ENCODE data around the gene HYPK. TPM values are rescaled to one million over a fixed set of nuclear protein-coding genes. Genes with fewer than 3 reads are reported as not detected.
A peak's percentile ranks its signal among the peaks of the same experiment; 100 is the strongest.

Gene HYPK
- total and polyA plus RNA-seq, 7 donors: 3.6 to 22.8 (median 13.8) TPM

DNA sequence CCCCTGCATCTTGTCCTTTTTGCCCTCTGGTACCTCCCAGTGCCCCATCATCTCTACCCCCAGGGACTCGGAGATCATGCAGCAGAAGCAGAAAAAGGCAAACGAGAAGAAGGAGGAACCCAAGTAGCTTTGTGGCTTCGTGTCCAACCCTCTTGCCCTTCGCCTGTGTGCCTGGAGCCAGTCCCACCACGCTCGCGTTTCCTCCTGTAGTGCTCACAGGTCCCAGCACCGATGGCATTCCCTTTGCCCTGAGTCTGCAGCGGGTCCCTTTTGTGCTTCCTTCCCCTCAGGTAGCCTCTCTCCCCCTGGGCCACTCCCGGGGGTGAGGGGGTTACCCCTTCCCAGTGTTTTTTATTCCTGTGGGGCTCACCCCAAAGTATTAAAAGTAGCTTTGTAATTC lies 6.8 kb upstream of the HYPK start:
- Histone ChIP-seq H3K36me3 (peaks cover 0 to 45% (median 14%) of the 10 kb centered on the region in 4 donors), H3K4me1 (peaks cover 4 to 58% (median 28%) of the 10 kb centered on the region in 4 donors)
- DNase-seq: no peak

GRCh38 chr15:43794269-43795037 lies 5.9 kb upstream of the HYPK start:
- Histone ChIP-seq H3K4me1 (peaks cover 4 to 59% (median 30%) of the 10 kb centered on the region in 4 donors), H3K9me3 (no peaks in the 10 kb centered on the region), H3K36me3 (peaks cover 0 to 53% (median 16%) of the 10 kb centered on the region in 4 donors), H3K4me3 (no peak overlapping the region), H3K27ac (peak overlapping the region in 2 of 4 donors; percentile 4 to 98), H3K27me3 (no peaks in the 10 kb centered on the region)
- TF ChIP-seq EP300 (IDR thresholded peaks at IDR 0.05): no peak
- 83 to 86% methylated on average over 9 of the region's 9 CpGs for WGBS, 2 donors
- intact Hi-C loops (cut with DNase I): no loop called here
- DNase-seq: no peak

More for the DNA sequence above, 6.8 kb upstream of the HYPK start:
- Histone ChIP-seq H3K27ac (peak overlapping the region; percentile 94 to 99 (median 96)), H3K9me3 (no peaks in the 10 kb centered on the region), H3K27me3 (no peaks in the 10 kb centered on the region), H3K4me3 (peak overlapping the region; percentile 71 to 91 (median 88))
- TF ChIP-seq POLR2AphosphoS5 (IDR thresholded peaks at IDR 0.05) (no peak), POLR2A (IDR thresholded peaks at IDR 0.05) (no peak), EP300 (IDR thresholded peaks at IDR 0.05) (no peak), CTCF (IDR thresholded peaks at IDR 0.05) (no peak)
- WGBS, 2 donors: 75 to 82% methylated on average over 10 of the region's 10 CpGs
- intact Hi-C loops (cut with DNase I): loop anchor here (2.0 kb wide), 1 partner anchor 31 kb away; the partner anchor contains the start of gene MFAP1

DNA sequence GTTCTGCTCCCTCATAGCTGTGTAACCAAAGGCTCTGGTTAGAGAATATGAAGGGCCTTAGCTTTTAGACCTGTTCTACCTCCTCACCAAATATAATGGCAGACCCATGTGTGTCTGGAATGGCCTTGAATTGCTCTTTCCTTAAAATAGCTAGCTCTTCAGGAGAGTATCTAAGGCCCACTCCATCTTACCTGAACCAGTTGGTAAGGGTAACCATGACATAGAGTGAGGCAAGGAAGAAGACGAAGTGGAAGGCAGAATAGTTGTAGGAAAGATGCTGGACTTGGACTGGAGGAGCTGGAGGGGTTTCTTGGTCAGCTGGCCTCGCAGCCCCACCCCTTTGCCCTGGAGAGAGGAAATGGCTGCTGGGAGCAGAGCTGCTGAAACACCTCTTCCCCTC lies 5.2 kb upstream of the HYPK start:
- H3K4me1 ChIP-seq: peaks cover 4 to 66% (median 37%) of the 10 kb centered on the region in 4 donors
- 85 to 92% methylated on average over 2 of the region's 2 CpGs for WGBS, 2 donors
- H3K36me3 ChIP-seq: peaks cover 0 to 57% (median 18%) of the 10 kb centered on the region in 4 donors
- peak overlapping the region in 2 of 4 donors; percentile 4 to 98 for H3K27ac ChIP-seq
- no peak for DNase-seq
- intact Hi-C loops (cut with DNase I): no loop called here
- TF ChIP-seq EP300 (IDR thresholded peaks at IDR 0.05) (no peak), POLR2A (IDR thresholded peaks at IDR 0.05) (no peak), CTCF (IDR thresholded peaks at IDR 0.05) (no peak), POLR2AphosphoS5 (IDR thresholded peaks at IDR 0.05) (no peak)
- H3K27me3 ChIP-seq: no peaks in the 10 kb centered on the region
- H3K4me3 ChIP-seq: no peak overlapping the region
- H3K9me3 ChIP-seq: no peaks in the 10 kb centered on the region

DNA sequence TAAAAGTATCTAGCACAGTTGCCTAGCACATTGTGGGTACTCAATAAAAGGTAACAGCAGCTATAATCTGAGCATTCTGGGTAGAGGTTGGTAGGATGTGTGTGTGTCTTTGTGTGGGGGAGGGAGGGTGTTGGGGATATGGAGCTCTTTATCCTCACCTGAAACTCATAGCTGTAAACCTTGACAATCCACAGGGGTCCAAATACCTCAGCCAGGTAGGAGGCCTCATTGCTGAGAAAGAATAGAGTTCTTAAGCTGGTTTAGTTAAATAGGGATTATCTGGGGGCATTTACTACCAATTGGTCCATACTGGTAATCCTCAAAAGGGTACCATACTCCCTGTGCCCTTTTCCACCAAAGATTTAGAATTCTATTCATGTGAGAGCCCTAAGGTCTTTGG lies 4.4 kb upstream of the HYPK start:
- no peak for DNase-seq
- peaks cover 0 to 57% (median 18%) of the 10 kb centered on the region in 4 donors for H3K36me3 ChIP-seq
- no peak overlapping the region for H3K4me3 ChIP-seq
- H3K27me3 ChIP-seq: no peaks in the 10 kb centered on the region
- no peak overlapping the region for H3K27ac ChIP-seq
- no peaks in the 10 kb centered on the region for H3K9me3 ChIP-seq
- intact Hi-C loops (cut with DNase I): no loop called here
- peaks cover 4 to 70% (median 39%) of the 10 kb centered on the region in 4 donors for H3K4me1 ChIP-seq
- TF ChIP-seq EP300 (IDR thresholded peaks at IDR 0.05): no peak
- TF ChIP-seq POLR2AphosphoS5 (IDR thresholded peaks at IDR 0.05): no peak
- no peak for TF ChIP-seq CTCF (IDR thresholded peaks at IDR 0.05)
- no peak for TF ChIP-seq POLR2A (IDR thresholded peaks at IDR 0.05)

- H3K36me3 ChIP-seq: peaks cover 0 to 59% (median 18%) of the 10 kb centered on the region in 4 donors
- no peaks in the 10 kb centered on the region for H3K9me3 ChIP-seq
- peaks cover 4 to 72% (median 45%) of the 10 kb centered on the region in 4 donors for H3K4me1 ChIP-seq
- intact Hi-C loops (cut with DNase I): no loop called here
- no peak overlapping the region for H3K27ac ChIP-seq
- 97 to 98% methylated on average over 3 of the region's 3 CpGs for WGBS, 2 donors
- TF ChIP-seq POLR2A (IDR thresholded peaks at IDR 0.05): no peak
- no peak for TF ChIP-seq CTCF (IDR thresholded peaks at IDR 0.05)
- TF ChIP-seq EP300 (IDR thresholded peaks at IDR 0.05): no peak
- TF ChIP-seq POLR2AphosphoS5 (IDR thresholded peaks at IDR 0.05): no peak
- H3K27me3 ChIP-seq: no peaks in the 10 kb centered on the region
- no peak for DNase-seq
- H3K4me3 ChIP-seq: no peak overlapping the region
Observed at GRCh38 chr15:43796566-43796965, 3.8 kb upstream of the HYPK start.
